HG03571 (cell line): ENCODE results near the gene BCAS3.
A peak's percentile ranks its signal among the peaks of the same experiment; 100 is the strongest.
"Not testable (repeated sequence)": the region's sequence is repeated elsewhere in the genome, so short reads cannot be mapped to it uniquely, and the experiment has no call there.

Source experiments
- ATAC-seq: cut with Tn5 transposase; IDR thresholded peaks from one replicate; pipeline ENCODE4 v1.9.1; 2021; ENCODE audit not compliant: unreplicated experiment

BCAS3 gene

DNA sequence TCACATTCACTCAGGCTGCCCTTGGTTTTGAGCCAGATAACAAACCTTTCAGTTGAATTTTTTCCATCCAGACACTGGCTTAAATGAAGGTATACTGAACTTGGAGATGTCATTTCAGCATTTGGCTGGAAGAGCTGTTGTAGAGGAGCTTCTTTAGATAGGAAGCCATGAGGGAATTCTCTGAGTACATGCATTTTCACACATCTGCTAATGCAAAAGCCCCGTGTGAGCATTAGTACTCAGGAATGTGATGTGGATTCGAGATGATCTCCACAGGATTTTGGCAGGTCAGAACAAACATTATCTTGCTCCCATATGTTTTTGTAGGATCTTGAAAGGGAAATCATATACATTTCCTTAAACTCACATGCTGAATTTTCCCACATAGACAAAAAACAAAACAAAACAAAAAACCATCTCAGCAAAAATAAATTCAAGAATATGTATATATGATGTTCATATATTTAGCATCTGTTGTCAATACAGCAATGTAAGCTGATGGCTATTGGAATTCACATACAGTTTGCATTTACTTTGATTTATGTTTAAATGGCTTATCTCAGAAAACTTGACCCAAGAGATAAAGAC is 444.8 kb downstream of the BCAS3 start:
- no peak for ATAC-seq

DNA sequence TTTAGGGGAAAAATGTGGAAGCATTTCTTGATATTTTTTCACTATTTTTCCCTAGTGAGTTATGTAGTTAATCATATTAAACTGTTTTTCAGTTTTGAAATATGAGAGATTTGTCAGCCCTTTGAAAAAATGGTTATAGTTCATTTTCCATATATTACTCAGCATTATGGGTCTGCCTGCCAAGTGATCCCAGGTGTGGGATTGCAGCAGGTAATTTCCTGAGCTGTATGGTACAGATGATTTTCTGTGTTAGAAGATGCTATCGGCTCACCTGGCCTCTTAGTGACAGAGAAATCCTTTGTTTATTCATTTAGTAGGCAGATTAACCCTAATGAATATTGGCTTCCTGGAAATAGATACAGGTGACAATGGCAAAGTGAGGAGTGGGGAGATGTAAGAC is 446.9 kb downstream of the BCAS3 start:
- no peak for ATAC-seq

DNA sequence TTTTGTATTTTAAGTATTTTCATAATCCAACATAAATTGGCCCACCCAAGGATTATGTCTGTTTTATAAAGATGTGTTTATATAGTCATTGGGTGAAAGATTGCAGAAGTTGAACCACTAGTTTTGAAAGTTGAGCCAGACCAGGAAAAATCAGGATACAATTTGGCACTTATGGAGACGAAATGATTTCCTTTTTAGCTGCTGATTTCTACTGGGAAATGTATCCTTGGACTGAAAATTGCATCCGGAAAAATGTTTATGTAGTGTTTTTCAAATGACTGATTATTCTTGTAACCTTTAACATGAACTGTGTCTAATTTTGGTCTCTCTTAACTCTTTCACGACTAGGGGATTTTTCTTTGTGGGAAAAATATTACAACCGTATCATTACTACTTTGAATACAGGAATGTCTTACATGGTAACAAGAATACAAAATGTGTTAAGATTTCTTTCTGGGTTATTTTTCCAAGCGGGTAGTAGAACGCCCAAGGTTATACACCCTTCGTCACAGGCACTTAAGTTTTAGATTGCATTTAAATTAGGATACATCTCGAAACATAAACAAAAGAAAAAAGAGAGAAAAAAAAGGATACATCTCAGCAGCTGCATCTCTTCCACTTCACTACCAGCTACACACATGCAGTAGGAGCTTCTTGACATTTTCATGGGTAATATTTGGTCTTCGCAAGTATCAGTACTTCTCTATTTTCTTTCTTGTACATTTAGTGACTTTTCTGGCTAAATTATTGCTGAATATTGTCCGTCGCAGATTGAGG is 449.0 kb downstream of the BCAS3 start:
- no peak for ATAC-seq

DNA sequence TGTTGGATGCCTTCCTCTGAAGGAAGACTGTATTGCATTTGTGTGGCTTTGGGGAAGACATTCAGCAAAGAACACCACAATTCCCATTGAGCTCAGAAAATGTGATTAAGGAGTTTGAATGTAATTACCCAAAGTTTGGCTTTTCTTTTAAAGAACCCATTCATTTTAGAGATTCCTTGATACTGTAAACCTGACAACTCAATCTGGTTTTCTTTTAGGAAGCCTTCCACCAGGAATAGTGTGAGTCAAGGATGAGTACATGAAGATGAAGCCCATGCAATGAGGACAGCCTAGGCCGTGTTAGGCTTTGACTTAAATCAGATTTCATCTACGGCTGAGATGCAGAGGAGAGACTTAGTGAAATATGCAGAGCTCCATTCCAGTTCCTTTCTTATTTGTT is 450.3 kb downstream of the BCAS3 start:
- ATAC-seq: no peak

DNA sequence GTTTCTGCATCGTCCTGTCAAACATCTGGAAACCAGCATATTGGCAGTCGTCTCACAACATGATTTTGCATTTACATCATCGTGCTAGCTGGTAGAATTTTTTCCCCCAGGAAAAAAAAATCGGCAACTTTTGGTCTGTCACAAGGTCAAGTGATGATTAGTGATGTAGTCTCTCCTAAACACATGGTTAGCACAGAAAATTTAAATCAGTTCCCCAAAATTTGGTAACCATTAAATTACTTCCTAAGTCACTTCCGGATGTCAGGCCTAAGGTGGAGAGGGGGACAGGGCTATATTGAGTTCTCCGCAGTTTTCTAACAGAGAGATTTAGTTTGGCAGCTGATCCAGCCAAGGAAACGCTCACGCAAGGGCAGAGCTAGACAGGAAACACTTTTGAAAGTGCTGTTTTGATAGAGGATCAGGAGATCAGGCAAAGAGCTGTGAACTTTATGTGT is 451.0 kb downstream of the BCAS3 start:
- no peak for ATAC-seq

DNA sequence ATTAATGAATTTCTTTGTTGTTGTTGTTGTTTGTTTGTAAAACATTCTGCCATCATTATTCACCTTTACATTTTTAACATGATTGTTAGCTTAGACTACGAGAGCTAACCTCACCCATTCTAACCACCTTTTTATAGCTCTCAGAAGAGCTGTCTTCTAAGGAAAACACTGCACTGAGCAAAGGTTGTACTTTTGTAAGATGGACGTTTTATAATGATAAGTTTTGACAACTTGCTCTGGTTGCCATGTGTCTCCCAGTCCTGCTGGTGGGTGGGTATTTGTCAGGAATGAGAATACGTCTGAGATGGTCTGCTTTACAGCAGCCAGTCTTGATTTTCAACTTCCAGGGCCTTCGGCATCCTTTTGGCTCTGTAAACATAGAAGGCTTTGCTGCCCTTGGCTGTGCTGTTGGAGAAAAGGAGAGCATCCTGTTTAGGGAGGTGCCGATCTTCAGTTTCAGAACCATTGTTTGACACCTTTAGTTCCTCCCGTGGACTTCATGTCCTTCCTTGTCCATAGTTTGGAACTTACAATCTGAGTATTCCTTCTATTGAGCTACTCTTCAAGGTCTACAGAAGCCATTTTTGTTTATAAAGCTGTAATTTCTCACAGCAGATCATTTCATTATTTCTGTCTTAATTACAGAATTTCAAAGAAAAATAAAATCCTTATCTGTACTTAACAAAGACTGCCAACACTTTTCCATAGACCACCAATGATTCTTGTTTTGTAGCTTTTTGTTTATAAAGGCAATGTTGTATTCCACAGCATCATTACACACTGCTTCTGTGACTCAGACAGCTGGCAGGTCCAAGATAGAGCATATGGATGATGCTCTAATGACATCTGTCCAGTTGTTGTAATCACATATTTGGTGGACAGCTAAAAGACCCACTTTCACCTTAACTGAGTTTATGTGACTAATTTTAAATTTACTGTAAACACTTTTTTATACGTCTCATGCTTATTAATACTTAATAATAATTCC is 451.9 kb downstream of the BCAS3 start:
- ATAC-seq: no peak

DNA sequence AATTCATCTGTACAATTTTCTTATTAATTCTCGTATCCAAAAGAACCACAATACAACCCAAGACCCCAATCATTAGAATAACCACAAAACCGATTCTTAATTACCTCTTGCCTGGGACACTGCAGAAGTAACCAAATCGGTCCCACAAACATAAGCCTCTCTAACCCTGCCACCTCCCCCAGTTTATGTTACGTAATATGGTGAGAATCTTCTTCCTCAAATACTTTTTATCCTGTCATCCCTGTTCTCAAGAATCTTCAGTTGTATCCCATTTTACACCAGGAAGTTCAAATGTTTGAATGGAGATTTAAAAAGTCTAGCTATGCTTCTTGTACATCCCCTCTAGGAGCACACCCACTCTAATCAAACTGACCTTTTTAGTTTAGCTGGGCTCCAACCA is 452.7 kb downstream of the BCAS3 start:
- ATAC-seq: no peak

DNA sequence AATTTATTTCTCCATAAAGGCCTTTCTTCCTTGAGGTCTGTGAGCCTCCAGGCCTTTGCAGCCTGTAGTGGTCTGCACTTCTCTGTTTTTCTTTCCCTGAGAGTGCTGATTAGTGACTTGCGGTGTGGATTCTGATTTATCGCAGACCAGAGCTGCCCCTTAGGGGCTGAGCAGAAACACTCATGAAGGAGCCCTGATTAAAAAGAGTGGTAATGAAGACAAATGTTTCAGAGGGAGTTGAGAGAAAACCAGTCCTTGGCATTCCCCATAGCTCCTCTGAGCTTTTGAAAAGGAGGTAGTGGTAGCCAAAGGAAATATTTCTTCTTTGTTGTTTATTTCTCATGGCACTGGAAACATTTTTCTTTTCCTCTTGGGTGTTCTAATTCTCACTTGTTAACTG is 453.9 kb downstream of the BCAS3 start:
- no peak for ATAC-seq

DNA sequence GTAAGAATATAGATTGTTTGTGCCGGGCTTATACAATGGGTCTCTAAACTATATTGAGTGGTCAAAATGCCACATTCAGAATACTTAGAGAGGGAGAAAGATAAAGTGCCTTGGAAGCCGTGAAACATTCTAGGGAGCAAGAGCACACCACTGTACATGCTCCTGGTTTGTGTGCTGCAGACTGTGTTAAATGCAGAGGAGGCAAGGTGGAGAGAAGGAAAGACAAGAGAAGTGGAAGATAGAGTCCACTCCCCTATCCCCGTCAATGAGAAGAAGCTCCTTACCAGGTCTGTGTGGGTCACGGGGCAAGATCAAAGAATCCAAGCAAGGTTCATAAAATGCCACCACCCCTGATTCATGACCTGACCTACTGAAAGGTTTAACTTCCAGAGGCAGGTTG is 454.9 kb downstream of the BCAS3 start:
- no peak for ATAC-seq

DNA sequence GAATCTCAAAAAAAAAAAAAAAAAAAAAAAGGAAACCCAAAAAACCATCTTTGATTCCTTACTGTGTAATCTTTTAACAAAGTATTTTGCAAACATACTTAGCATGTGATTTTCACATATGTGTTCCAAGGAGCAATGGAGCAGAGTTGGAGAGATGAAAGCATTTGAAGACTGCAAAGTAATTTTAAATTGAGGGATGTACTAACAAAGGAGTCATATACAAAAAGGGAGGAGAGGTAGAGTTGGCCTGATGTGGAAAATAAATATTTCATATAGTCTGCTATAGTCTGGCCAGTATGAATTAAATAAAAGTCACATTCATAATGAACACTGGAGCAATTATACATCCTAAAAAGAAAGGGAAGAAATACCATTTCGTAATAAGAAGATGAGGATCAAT is 456.2 kb downstream of the BCAS3 start:
- ATAC-seq: no peak

DNA sequence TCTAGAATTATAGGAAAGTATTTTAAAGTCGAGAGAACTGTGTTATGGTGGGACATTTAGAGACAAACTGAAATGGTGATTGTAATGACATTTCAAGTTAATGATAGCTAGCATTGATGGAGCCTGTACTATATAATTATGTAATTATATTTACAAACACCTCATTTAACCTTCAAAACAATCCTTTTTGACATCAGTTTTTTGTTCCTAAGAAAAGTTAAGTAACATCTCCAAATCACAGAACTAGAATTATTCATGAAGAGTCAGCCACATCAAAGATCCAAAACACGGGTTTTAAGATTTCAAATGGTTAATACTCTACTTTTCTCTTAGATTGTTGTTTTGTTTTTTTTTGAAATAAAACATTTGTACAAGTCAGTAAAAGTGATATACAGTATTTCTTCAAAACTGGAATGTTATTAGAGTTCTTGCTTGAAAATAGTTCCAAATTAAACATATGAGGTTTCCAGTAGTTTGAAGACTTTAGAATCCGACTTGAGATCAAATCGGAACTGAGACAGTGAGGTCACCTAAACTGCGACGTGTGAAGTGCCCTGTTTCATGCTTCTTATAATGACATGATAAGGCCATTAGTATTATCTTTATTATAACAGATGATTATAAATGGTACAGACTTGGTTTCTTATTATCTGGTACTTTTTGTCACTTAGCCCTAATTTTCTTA is 457.0 kb downstream of the BCAS3 start:
- ATAC-seq: no peak

DNA sequence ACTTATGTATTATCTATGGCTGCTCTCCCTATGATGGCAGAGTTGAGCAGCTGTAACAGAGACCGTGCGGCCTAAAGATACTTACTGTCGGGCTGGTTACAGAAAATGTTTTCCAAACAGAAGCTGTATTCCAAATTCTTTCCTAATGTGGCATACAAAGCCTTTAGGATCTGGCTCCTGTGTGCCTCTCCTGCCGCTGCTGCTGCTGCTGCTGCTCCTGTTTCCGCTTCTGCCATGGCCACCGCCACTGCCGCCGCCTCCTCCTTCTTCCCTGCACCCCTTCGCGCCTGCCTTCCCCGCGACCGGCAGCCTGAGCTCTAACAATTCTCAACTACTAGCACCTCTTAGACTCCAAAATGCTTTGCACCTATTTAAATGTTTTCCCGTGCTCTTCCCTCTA is 458.1 kb downstream of the BCAS3 start:
- ATAC-seq: no peak

DNA sequence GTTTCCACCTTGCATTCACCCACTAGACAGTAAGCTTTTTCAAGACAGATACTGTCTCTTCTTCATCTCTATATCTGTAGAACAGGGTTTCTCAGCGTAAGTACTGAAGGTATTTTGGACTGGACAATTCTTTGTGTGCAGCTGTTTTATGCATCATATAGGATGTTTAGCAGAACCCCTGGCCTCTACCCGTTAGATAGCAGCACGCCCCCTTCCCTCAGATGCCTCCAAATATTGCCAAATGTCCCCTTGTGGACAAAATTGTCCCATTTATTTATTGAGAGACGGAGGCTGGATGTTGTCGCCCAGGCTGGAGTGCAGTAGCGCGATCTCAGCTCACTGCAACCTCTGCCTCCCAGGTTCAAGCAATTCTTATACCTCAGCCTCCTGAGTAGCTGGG is 458.6 kb downstream of the BCAS3 start:
- no peak for ATAC-seq

DNA sequence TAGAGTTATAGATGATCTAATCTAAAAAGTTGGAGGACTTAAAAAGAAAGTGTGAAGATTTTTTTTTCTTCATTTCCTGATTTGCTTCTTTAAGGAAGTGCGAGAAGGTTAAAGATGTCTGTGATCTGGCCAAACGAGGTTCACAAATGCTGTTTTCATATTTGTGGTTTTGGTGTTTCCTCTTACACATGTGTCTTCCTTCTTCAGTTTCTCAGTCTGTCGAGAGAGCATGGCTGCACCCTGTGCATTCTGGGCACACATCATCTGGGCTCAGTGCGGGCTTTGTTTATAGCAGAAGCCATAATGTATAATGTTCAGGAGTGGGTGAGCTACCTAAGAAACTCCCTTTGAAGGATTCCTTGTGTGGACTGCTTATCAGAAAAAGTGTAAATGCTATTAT is 461.6 kb downstream of the BCAS3 start:
- peak; percentile 87 for ATAC-seq

DNA sequence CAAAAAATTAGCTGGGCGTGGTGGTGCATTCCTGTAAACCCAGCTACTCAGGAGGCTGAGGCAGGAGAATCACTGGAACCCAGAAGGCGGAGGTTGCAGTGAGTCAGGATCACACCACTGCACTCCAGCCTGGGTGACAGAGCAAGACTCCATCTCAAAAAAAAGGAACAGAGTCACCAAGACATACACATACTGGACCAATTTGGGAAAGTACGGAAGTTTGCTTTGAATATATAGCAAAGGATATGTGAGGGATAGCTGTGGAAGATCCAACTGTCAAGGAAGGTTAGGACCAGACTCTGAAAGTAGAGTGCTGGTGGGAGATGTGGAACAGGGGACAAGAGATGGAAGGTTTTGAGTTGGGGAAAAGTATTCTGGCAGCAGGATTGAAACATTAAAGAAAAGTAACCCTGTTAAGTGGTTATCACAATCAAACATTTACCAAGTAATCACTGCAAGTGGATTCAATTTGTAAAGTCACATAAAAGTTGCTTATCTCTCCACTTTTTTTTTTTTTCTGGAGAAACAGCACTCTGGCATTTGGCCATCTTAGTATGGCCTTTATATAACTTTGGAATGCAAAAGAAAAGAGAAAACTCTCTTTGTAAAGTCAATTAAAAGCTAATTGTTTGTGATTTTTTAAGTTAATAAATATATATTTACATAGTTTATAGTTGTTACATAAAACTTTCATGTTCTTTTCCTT is 462.6 kb downstream of the BCAS3 start:
- no peak for ATAC-seq

DNA sequence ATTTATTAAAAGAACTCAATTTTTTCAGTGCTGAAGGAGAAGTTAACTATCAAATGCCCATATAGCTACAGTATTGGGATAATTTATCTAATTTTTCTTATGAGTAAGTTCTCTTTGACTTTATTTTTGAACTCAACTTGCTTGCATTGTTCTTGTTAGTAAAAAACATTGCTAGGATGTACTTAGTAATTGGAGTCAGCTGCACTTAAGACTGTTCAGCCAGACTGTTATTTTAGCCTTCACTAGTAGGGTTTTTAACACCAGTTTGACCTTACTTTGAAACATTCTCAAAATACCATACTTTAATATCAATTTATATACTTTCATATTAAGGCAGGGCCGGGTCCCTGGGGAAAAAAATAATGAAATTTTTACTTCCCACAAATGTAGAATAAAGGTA is 465.4 kb downstream of the BCAS3 start:
- no peak for ATAC-seq

DNA sequence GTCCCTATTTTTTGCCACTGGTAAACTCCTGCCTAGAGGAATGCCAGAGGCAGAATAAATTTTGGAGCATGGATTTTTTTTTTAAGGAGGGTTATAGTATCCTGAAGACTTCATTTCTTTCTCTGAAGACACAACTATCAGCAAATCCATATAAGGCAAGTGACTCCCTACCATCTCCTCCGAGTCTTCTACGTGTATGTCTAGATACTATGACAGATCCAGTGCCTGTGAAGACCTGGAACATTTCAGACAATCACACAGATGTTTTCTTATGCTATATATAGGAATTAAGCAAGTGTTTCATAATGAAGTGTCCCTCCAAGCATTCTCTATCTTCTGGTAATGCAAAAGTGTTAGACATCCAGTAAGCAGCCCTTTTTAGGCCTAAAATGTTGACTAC is 466.5 kb downstream of the BCAS3 start:
- ATAC-seq: no peak

DNA sequence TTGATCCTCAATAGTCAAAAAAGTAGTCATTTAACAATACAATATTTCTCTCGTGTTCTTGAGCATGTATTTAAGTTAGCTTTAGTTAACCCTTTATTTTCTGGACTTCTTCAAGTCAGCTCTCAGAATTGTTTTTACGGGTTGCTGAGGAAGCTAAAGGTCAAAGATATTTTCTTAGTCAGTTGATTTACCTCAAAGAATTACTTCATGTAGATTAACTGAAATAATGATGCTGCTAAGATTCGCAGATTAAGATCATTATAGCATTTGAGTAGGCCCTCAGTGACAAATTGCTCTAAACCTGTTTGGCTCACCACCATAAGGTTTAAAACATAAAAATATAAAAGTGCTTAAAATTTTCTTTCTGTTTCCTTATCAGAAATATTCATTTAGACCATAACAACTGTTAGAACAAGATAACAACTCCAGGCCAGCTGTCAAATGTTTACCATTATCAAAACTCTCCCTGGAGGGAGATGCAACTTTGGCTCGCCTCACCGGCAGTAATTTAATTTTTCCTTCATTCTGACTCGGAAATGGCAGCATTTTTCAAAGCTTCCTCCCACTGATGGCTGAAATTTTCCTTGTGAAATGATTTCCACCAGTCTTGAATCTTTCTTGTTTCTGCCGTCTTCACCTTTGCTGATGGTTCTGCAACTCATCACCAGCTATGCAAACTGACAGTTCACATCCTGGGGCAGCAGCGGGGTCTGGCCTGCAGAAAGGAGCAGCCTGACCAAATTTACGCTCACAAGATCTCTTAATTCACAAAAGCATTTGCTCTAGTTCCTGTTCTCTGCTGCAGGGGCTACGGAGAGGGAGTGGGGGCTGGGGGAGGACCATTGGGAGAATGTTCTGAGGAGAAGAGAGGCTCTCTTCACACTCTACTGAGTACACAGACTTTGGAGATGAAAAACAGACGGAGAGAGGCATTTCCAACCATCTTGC is 467.2 kb downstream of the BCAS3 start:
- ATAC-seq: no peak

DNA sequence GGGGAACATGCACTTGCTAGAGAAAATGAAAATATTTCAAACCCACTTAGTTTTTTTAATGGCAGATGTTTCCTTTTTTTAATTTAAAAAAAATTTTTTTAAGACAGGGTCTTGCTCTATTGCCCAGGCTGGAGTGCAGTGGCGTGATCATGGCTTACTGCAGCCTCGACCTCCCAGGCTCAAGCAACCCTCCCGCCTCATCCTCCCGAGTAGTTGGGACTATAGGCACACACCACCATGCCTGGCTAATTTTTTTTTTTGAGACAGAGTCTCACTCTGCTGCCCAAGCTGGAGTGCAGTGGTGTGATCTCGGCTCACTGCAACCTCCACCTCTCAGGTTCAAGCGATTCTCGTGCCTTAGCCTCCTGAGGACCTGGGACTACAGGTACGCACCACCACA is 469.2 kb downstream of the BCAS3 start:
- ATAC-seq: not testable (repeated sequence)
